ENCODE data around the gene RECK. TPM values are rescaled to one million over a fixed set of nuclear protein-coding genes. Genes with fewer than 3 reads are reported as not detected.
A peak's percentile ranks its signal among the peaks of the same experiment; 100 is the strongest.

Gene RECK
- total RNA-seq, 2 experiments from 2014 or later: 6.1 to 7.2 TPM

GRCh38 chr9:36030871-36031270, 5.8 kb upstream of the RECK start:
- Mint-ChIP-seq H3K9me3 (no peaks in the 10 kb centered on the region), H3K4me3 (no peak overlapping the region), H3K4me1 (ENCODE audit: low read depth) (no peaks in the 10 kb centered on the region), H3K27ac (no peak overlapping the region), H3K36me3 (no peaks in the 10 kb centered on the region), H3K27me3 (peaks cover 4% of the 10 kb centered on the region)
- ChIA-PET CTCF (interaction anchor here (1.4 kb wide), 1 partner anchor 24 kb away, joined by 3 read pairs; no protein-coding TSS in a partner anchor), POLR2A (no interaction called here)
- intact Hi-C loops (cut with micrococcal nuclease): no loop called here
- no peak for DNase-seq

- intact Hi-C loops (cut with micrococcal nuclease): no loop called here
- POLR2A ChIA-PET: no interaction called here
- peaks cover 4% of the 10 kb centered on the region for H3K27me3 Mint-ChIP-seq
Observed at GRCh38 chr9:36031774-36032555, 4.7 kb upstream of the RECK start.

DNA sequence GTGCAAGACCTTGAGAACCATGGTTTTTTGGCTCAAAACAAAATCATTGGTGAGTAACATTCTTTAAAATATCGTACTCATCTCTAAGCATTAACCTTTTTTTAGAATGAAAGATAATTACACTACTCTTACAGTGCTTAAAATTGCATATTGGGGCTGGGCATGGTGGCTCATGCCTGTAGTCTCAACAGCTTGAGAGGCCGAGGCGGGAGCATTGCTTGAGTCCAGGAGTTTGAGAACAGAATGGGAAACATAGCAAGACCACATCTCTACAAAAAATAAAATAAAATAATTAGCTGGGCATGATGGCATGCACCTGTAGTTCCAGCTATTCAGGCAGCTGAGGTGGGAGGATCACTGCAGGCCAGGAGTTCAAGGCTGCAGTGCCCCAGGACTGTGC, 2.9 kb upstream of the RECK start:
- H3K36me3 Mint-ChIP-seq: no peaks in the 10 kb centered on the region
- H3K9me3 Mint-ChIP-seq: no peaks in the 10 kb centered on the region
- CTCF ChIA-PET: interaction anchor here (1.6 kb wide), 1 partner anchor 10 kb away, joined by 5 read pairs; no protein-coding TSS in a partner anchor
- POLR2A ChIA-PET: no interaction called here
- intact Hi-C loops (cut with micrococcal nuclease): no loop called here
- peaks cover 4% of the 10 kb centered on the region for H3K27me3 Mint-ChIP-seq
- peaks cover 14% of the 10 kb centered on the region for H3K4me1 Mint-ChIP-seq (ENCODE audit: low read depth)
- no peak overlapping the region for H3K4me3 Mint-ChIP-seq
- H3K27ac Mint-ChIP-seq: no peak overlapping the region
- DNase-seq: no peak

More at GRCh38 chr9:36031774-36032555, 4.7 kb upstream of the RECK start:
- DNase-seq: no peak
- Mint-ChIP-seq H3K4me1 (ENCODE audit: low read depth) (peaks cover 3% of the 10 kb centered on the region), H3K27ac (no peak overlapping the region), H3K4me3 (no peak overlapping the region), H3K36me3 (no peaks in the 10 kb centered on the region), H3K9me3 (no peaks in the 10 kb centered on the region)
- CTCF ChIA-PET: interaction anchor here (0.9 to 2.3 kb wide), 4 partner anchors 8 to 25 kb away, joined by 3 to 11 read pairs (median 4); no protein-coding TSS in a partner anchor

DNA sequence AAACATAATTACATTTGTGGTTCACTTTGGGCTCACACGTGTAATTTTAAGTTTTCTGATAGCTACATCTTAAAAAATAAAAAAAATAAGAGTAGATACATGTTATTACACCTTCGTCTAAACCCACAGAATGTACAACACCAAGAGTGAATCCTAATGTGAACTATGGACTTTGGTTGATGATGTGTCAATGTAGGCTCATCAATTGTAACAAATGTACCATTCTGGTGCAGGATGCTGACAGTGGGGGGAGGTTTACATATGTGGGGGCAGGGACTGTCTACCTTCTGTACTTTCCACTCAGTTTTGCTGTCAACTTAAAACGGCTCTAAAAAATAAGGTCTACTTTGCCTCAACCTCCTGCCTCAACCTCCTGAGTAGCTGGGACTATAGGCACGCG, 2.5 kb upstream of the RECK start:
- no peak for DNase-seq
- Mint-ChIP-seq H3K27ac (no peak overlapping the region), H3K36me3 (no peaks in the 10 kb centered on the region), H3K4me3 (no peak overlapping the region), H3K9me3 (no peaks in the 10 kb centered on the region), H3K4me1 (ENCODE audit: low read depth) (peaks cover 15% of the 10 kb centered on the region), H3K27me3 (peaks cover 4% of the 10 kb centered on the region)
- ChIA-PET CTCF (interaction anchor here (1.6 kb wide), 1 partner anchor 10 kb away, joined by 5 read pairs; no protein-coding TSS in a partner anchor), POLR2A (no interaction called here)
- intact Hi-C loops (cut with micrococcal nuclease): no loop called here

GRCh38 chr9:36035006-36035405, 1.7 kb upstream of the RECK start:
- intact Hi-C loops (cut with micrococcal nuclease): loop anchor here (5.0 kb wide), 2 partner anchors 57 to 102 kb away; partner anchors contain the start of gene GLIPR2
- ChIA-PET POLR2A (interaction anchor here (1.1 kb wide), 1 partner anchor 9 kb away, joined by 3 read pairs; no protein-coding TSS in a partner anchor), CTCF (interaction anchor here (1.6 to 5.0 kb wide), 4 partner anchors 11 to 92 kb away, joined by 5 to 26 read pairs (median 10); no protein-coding TSS in a partner anchor)
- H3K4me3 Mint-ChIP-seq: no peak overlapping the region
- no peak overlapping the region for H3K27ac Mint-ChIP-seq
- peaks cover 4% of the 10 kb centered on the region for H3K27me3 Mint-ChIP-seq
- H3K9me3 Mint-ChIP-seq: no peaks in the 10 kb centered on the region
- H3K4me1 Mint-ChIP-seq (ENCODE audit: low read depth): peaks cover 21% of the 10 kb centered on the region
- no peak for DNase-seq
- H3K36me3 Mint-ChIP-seq: no peaks in the 10 kb centered on the region

DNA sequence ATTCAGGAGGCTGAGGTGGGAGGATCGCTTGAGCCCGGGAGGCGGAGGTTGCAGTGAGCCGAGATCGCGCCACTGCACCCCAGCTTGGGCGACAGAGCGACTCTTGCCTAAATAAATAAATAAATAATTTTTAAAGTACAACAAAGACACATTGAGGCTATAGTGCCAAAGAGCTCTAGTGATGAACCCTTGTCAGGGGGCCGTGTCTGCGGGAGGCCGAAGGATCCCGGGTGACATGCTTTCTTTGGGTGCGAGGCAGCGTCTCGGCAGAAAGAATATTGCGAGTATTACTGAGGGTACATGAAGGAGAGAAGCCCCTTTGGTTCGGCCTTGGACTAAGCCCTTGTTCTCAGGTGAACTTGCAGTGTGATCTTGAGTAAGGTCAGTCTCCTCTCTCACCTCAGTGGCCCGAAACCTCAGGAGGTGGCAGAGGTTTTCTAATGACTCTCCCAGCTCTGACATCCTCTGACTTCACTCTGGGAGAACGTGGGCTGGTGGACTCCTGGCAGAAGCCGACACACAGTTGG, 397 bp upstream of the RECK start:
- Mint-ChIP-seq H3K27me3 (peaks cover 1% of the 10 kb centered on the region), H3K4me3 (peak overlapping the region; percentile 72), H3K36me3 (no peaks in the 10 kb centered on the region), H3K4me1 (ENCODE audit: low read depth) (peaks cover 31% of the 10 kb centered on the region), H3K9me3 (no peaks in the 10 kb centered on the region), H3K27ac (no peak overlapping the region)
- POLR2A ChIA-PET: interaction anchor here (0.9 to 1.3 kb wide), 4 partner anchors 8 to 115 kb away, joined by 3 read pairs; no protein-coding TSS in a partner anchor
- intact Hi-C loops (cut with micrococcal nuclease): loop anchor here (2.0 to 5.0 kb wide), 3 partner anchors 30 to 101 kb away; partner anchors contain the start of gene GLIPR2
- DNase-seq: no peak
- CTCF ChIA-PET: interaction anchor here (0.6 to 5.0 kb wide), 4 partner anchors 13 to 112 kb away, joined by 3 to 26 read pairs (median 10); no protein-coding TSS in a partner anchor

GRCh38 chr9:36037549-36038122, 923 bp downstream of the RECK start:
- H3K4me3 Mint-ChIP-seq: peak overlapping the region; percentile 81
- DNase-seq: no peak
- ChIA-PET POLR2A (interaction anchor here (0.9 to 1.3 kb wide), 3 partner anchors 111 to 154 kb away, joined by 3 read pairs; no protein-coding TSS in a partner anchor), CTCF (interaction anchor here (1.7 to 5.0 kb wide), 5 partner anchors 14 to 83 kb away, joined by 9 to 26 read pairs (median 11); no protein-coding TSS in a partner anchor)
- H3K36me3 Mint-ChIP-seq: no peaks in the 10 kb centered on the region
- H3K27ac Mint-ChIP-seq: peak overlapping the region; percentile 2
- intact Hi-C loops (cut with micrococcal nuclease): loop anchor here (2.0 to 5.0 kb wide), 3 partner anchors 31 to 100 kb away; partner anchors contain the start of gene GLIPR2
- H3K9me3 Mint-ChIP-seq: no peaks in the 10 kb centered on the region
- no peaks in the 10 kb centered on the region for H3K27me3 Mint-ChIP-seq
- H3K4me1 Mint-ChIP-seq (ENCODE audit: low read depth): peaks cover 43% of the 10 kb centered on the region

DNA sequence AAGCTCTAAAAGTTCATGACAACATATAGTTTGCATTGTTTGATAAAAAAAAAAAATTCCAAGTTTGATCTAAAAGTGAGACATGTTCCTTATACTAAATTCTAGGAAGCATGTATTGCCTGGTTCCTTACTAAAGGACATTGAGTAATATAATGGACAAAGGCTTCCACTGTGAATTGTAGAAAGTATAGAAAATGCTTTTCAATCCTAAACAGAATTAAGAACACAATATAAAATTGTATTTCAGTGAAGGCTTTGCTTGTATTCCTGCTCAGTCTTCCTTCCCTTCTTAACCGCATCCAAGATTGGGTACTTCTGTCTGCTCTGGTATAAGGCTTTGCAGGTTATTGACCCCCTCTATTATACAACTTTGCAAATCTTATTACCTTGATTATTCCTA, 2.4 kb downstream of the RECK start:
- Mint-ChIP-seq H3K36me3 (no peaks in the 10 kb centered on the region), H3K27me3 (no peaks in the 10 kb centered on the region), H3K27ac (no peak overlapping the region), H3K9me3 (no peaks in the 10 kb centered on the region), H3K4me3 (no peak overlapping the region), H3K4me1 (ENCODE audit: low read depth) (peaks cover 50% of the 10 kb centered on the region)
- ChIA-PET CTCF (interaction anchor here (1.0 to 5.0 kb wide), 5 partner anchors 13 to 283 kb away, joined by 3 to 26 read pairs (median 9); no protein-coding TSS in a partner anchor), POLR2A (no interaction called here)
- no peak for DNase-seq
- intact Hi-C loops (cut with micrococcal nuclease): loop anchor here (5.0 kb wide), 2 partner anchors 53 to 98 kb away; partner anchors contain the start of gene GLIPR2

DNA sequence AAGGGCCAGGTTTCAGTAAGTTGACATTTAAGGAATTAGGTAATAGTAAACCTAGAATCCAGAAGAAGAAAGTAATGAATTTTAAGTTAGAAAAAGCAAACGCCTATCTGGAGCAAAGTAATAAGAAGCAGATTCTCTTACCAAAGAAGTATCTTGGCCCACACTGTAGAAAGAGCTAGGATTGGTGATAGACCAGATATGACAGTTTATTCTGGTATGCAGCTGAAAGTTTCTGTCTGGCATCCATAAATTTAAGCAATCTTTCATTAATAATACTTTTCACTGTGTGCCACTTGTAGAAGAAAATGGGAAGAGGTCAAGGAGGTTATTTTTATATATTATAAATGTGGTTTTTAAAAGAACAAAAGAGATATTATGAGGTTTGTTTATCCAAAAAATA, 3.0 kb downstream of the RECK start:
- DNase-seq: no peak
- peaks cover 56% of the 10 kb centered on the region for H3K4me1 Mint-ChIP-seq (ENCODE audit: low read depth)
- no peaks in the 10 kb centered on the region for H3K27me3 Mint-ChIP-seq
- H3K36me3 Mint-ChIP-seq: no peaks in the 10 kb centered on the region
- no peak overlapping the region for H3K4me3 Mint-ChIP-seq
- no peak overlapping the region for H3K27ac Mint-ChIP-seq
- H3K9me3 Mint-ChIP-seq: no peaks in the 10 kb centered on the region
- intact Hi-C loops (cut with micrococcal nuclease): loop anchor here (5.0 kb wide), 2 partner anchors 53 to 98 kb away; partner anchors contain the start of gene GLIPR2
- CTCF ChIA-PET: interaction anchor here (0.7 to 5.0 kb wide), 6 partner anchors 11 to 283 kb away, joined by 3 to 26 read pairs (median 4); no protein-coding TSS in a partner anchor
- POLR2A ChIA-PET: no interaction called here

DNA sequence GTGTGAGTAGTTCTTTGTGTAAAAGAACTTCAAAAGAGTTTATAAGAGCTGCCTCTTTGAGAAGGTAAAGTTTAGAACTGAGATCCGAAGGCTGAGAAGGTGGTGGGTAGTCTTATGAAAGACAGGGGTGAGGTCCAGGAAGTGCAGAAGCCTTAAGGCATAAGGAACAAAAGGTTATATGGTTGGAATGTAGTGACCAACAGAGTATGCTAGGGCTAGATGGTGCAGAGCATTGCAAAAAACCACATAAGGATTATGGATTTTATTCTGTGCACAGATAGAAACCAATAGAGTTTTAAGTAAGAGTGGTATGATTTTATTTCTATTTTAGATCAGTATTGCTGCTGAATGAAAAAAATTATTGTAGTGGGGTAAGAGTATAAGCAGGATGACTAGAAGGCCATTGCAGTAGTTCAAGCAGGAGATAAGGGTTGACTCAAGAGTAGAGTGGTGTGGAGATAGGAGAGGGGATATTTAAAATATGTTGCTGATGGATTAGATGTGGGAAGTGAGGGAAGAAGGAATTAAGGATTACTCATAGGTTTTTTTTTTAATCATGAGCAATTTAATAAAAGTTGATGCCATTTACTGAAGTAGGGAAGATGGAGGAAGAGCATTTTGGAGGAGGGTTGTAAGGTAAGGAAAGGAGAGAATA, 3.7 kb downstream of the RECK start:
- intact Hi-C loops (cut with micrococcal nuclease): no loop called here
- H3K36me3 Mint-ChIP-seq: no peaks in the 10 kb centered on the region
- no peaks in the 10 kb centered on the region for H3K27me3 Mint-ChIP-seq
- no peak overlapping the region for H3K27ac Mint-ChIP-seq
- H3K4me3 Mint-ChIP-seq: no peak overlapping the region
- DNase-seq: no peak
- no peaks in the 10 kb centered on the region for H3K9me3 Mint-ChIP-seq
- ChIA-PET POLR2A (no interaction called here), CTCF (interaction anchor here (0.7 to 5.0 kb wide), 5 partner anchors 11 to 150 kb away, joined by 3 to 26 read pairs (median 5); no protein-coding TSS in a partner anchor)
- H3K4me1 Mint-ChIP-seq (ENCODE audit: low read depth): peaks cover 58% of the 10 kb centered on the region

DNA sequence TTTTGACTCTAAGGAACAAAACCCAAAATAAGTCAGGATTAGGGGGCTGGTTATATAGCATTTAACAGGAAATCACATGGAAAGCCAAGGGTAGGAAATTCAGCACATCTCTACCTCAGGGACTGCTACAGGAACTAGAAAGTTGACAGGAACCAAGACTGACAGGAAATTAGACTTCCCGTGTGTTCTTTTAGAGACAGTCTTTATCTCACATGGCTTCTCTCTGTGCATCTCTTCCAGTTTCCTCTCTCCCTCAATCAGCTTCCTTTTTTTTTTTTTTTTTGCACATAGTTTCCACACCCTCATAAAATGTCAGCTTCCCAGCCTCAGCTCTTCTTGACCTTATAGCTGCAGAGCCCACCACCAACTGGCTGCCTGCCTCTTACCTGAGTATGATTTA, 4.8 kb downstream of the RECK start:
- POLR2A ChIA-PET: no interaction called here
- Mint-ChIP-seq H3K27ac (peak overlapping the region; percentile 4), H3K4me3 (no peak overlapping the region)

More for the DNA sequence above, 4.8 kb downstream of the RECK start:
- H3K9me3 Mint-ChIP-seq: no peaks in the 10 kb centered on the region
- intact Hi-C loops (cut with micrococcal nuclease): no loop called here
- peaks cover 56% of the 10 kb centered on the region for H3K4me1 Mint-ChIP-seq (ENCODE audit: low read depth)
- CTCF ChIA-PET: interaction anchor here (0.9 to 1.5 kb wide), 3 partner anchors 18 to 86 kb away, joined by 3 to 4 read pairs (median 3); no protein-coding TSS in a partner anchor
- no peaks in the 10 kb centered on the region for H3K36me3 Mint-ChIP-seq
- H3K27me3 Mint-ChIP-seq: no peaks in the 10 kb centered on the region
- no peak for DNase-seq

Data from activated CD4-positive, alpha-beta memory T cell treated with anti-CD3 and anti-CD28 coated beads for 36 hours (primary cell).